Stimulated activated CD8-positive, alpha-beta memory T cell treated with anti-CD3 and anti-CD28 coated beads, Interleukin-12 subunit alpha, Interleukin-12 subunit beta, amount 100 ng/mL, for 4 hours (primary cell): ENCODE results near the gene PLCB1.

Source experiments
- DNase-seq: peaks from one replicate; pipeline ENCODE4 v3.0.0-alpha.2; 2020; ENCODE audit warnings: low read depth

PLCB1 gene

DNA sequence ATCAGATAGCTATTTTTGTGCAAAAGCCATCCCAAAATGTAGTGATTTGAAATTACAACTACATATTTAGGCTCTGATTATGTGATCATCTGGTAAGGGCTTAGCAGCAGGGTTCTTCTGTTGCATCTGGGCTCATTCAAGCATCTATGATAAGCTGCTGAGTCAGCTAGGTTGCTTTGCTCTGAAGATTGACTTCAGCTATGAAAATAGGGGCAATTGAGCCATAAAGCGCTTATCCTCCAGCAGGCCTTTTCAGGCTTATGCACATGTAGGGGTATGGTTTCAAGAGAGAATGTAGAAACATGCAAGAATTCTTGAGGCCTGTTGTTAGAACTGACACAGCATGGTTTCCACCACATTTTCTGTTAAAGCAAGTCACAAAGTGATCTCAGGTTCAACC is 114.1 kb downstream of the PLCB1 start:
- no peak for DNase-seq

DNA sequence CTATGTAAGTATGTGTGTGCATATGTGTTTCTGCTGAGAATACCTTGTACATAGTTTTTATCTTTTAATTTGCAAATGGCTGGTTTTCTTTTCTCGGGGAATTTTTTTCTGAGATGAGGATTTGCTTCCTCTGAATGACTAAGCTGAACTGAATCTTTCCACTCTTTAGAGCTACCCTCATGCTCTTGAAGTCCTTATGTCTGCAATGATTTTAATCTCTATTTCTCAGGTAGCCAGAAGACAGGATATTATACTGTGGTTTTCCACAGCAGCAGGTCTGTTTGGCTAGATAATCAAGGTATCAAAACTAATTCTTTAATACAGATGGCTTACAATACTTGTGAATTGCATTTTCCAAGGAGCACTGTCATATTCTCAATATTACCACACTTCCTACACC is 114.7 kb downstream of the PLCB1 start:
- DNase-seq: no peak

- DNase-seq: no peak
Observed at GRCh38 chr20:8248051-8248450, 116.0 kb downstream of the PLCB1 start.

GRCh38 chr20:8249634-8250033 is 117.6 kb downstream of the PLCB1 start:
- DNase-seq: no peak

GRCh38 chr20:8250539-8251200 is 118.6 kb downstream of the PLCB1 start:
- no peak for DNase-seq

GRCh38 chr20:8251201-8251575 is 119.1 kb downstream of the PLCB1 start:
- DNase-seq: no peak

- no peak for DNase-seq
Observed at GRCh38 chr20:8254911-8255582, 123.0 kb downstream of the PLCB1 start.

- no peak for DNase-seq
Observed at GRCh38 chr20:8255945-8256632, 124.0 kb downstream of the PLCB1 start.

DNA sequence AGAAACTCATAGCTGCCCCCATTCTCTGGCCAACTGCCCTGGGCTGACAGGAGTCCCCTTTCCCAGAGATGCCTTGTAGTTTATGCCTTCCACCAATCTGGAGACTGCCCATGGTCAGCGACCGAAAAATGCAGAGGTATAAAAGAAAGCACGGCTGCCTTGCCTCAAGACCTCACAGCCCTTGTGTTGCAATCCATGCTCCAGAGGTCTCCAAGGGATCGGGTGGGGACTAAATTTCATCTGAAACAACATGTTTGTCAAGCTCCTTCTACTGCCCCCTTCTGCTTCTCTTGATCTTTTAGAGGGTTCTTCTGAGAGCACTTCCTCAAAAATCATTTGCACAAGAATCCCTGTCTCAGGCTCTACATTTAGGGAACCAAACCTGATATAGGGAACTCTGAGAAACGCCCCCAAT is 128.8 kb downstream of the PLCB1 start:
- DNase-seq: no peak

- DNase-seq: no peak
Observed at GRCh38 chr20:8262721-8263120, 130.7 kb downstream of the PLCB1 start.

DNA sequence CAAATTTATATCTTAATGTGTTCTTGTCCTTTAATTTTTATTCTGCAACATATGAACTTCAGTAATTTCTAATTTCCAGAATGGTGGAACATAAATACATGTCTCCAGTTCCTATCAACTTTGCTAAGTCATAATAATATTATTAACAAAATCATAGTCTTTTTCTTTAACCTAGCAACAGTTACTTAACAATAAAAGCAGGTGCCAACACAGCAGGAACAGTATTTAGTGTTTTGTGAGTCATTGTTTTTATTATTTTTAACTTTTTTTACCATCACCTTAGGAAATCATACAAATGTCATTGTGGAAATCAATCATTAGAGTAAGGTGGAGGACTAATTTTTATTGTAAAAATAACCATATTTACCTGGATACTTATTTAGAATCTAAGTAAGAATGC is 133.5 kb downstream of the PLCB1 start:
- no peak for DNase-seq

GRCh38 chr20:8267009-8267408 is 134.9 kb downstream of the PLCB1 start:
- no peak for DNase-seq

DNA sequence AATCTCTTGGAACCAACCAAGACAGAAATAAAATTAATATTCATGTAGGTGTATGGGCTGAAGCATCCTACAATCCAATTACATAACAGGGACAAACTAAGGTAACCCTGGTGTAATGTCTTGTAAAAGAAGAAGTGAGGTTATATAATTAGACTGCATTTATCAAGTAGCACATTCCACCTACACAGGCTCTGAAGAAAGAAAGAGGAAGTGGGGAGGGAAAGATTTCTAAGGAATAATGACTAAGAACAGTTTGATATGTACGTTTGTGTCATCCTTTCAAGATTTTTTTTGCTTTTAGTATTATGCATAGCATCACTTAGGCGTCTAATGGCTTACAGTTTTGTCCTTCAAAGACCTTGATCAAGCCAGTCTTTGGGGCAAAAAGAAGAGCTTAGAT is 139.7 kb downstream of the PLCB1 start:
- DNase-seq: no peak

DNA sequence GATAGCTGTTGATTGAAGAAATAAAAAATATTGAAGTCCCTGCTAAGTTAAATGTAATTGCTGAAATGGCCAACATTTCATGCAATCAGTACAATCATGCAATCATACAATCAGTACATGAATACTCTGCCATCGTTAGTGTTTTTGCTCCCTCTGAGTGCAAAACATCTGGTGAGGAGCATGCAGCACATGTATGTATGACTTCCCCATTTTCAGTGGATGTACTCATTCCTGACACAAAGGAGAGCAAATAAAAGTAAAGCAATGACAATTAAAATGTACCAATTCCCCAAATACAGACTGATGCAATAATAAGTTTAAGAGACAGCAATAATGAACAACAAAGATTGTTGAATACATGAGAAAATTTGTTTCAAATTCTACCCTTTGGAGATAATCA is 140.7 kb downstream of the PLCB1 start:
- DNase-seq: no peak

DNA sequence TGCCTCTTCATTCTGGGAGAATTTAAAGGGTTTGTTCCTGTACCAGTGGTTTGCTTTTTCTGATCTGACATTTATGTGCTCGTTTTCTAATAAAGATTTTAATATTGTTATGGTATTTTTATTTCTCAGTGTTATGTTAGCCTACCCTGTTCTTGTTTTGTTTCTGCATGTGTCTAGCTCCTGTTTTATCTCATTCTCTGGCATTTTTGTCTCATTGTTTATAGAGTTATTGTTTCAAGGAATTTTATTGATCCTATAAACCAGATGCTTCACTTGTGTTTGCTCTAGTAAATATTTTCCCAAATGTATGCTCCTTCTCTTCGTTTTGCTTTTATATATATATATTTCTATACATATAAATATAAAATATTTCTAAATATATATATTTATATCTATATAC is 152.8 kb downstream of the PLCB1 start:
- no peak for DNase-seq

GRCh38 chr20:8287340-8287739 is 155.3 kb downstream of the PLCB1 start:
- no peak for DNase-seq

GRCh38 chr20:8291200-8291599 is 159.1 kb downstream of the PLCB1 start:
- no peak for DNase-seq

DNA sequence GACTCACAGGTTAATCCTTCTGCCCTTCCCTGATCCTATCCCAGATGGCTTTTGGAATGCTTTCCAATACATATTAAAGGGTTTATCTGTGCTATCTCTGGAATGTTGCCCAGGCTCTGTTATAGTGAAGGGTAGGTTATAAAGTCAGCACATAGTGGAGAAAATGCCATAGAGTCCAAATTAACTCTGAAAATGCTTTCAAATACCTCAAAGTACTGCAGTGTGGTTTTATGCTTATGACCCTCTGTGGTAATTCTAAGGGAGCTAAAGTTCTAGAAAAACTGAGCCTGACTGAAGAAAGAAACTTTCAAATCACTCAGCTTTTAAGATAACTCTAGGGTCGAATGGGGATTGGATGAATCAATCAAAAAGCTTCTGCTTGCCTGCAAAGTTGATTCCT is 159.8 kb downstream of the PLCB1 start:
- DNase-seq: no peak

- no peak for DNase-seq
Observed at GRCh38 chr20:8292793-8293192, 160.7 kb downstream of the PLCB1 start.

DNA sequence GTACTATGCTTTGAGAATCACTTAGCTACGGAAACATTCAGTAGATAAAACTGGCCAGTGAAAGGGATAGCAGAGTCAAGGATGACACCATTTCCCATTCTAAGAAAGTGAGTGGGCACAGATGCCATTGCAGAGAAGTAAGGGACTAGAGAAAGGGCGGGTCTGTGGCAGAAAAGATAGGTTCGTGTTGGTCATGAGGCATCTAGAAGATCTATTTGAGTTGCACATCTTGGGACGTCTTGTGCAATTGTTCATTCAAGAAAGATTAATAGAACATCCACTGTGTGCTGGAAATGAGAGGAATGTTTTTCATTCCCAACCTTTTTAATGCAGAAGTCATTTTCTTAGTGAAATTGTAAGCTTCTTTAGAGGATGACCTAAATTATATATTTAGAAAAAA is 161.7 kb downstream of the PLCB1 start:
- no peak for DNase-seq

GRCh38 chr20:8296536-8296935 is 164.5 kb downstream of the PLCB1 start:
- DNase-seq: no peak

DNA sequence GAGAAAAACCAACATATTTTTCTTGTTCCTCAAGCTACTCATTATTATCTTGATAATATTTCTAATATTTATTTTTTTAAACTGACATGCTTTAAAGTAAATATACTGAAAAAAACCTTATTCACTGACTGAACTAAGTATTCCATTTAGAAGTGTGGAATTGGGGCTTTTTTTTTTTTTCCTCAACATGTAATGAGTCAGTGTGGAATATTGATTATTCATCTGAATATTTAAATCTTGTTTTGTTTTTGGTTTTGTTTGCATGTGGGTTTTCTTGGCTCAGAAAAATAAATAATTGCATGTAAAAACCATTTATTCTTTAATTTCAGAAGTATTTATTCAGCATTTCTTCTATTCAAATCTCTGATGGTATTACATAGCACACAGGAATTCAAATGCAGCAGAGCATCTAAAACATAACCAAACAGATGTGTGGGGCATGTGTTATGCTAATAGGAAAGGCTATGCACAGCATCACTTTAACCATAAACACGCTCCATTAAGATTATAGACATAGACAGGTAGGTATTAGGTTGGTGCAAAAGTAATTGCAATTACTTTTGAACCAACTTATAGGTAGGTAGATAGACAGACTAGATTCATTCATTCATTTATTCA is 166.5 kb downstream of the PLCB1 start:
- DNase-seq: no peak

DNA sequence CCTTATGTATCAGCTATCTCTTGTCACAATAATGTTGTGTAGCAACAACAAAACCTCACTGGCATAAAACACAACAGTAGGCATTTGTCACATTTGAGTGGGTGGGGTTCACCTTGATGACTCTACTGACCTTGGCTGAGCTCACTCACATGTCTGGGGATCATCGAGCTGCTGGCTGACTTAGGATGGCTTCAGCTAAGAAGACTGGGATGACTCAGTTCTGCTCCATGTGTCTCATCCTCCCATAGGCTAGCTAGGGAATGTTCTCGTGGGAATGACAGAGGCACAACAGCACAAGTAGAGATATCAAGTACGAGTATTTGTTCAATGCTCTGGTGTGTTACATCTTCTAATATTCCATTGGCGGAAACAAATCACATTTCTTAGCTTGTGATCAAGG is 167.9 kb downstream of the PLCB1 start:
- no peak for DNase-seq
